Activated CD8-positive, alpha-beta T cell treated with anti-CD3 and anti-CD28 coated beads for 36 hours (primary cell): ENCODE results near the gene PTPRN2. TPM values are rescaled to one million over a fixed set of nuclear protein-coding genes. Genes with fewer than 3 reads are reported as not detected.
"Not testable (repeated sequence)": the region's sequence is repeated elsewhere in the genome, so short reads cannot be mapped to it uniquely, and the experiment has no call there.

Experiments
- ATAC-seq: fragments of 200-7000 bp; cut with Tn5 transposase; one replicate; pipeline ENCODE4 v1.10.0; 2021; ENCODE audit warnings: mild to moderate bottlenecking, moderate library complexity
- CTCF ChIA-PET: fragments of 350-600 bp; sonication (Branson Sonifier 250); formaldehyde crosslinking; loops from one replicate; lab custom pipeline; 2021; ENCODE audit warnings: antibody characterized with exemption; lab: Charles Lee
- POLR2A ChIA-PET: fragments of 350-600 bp; sonication (Branson Sonifier 250); formaldehyde crosslinking; loops from one replicate; lab custom pipeline; 2021; ENCODE audit warnings: antibody characterized with exemption; lab: Charles Lee
- DNase-seq: peaks from one replicate; pipeline ENCODE4 v3.0.0-alpha.2; 2020
- H3K27ac Mint-ChIP-seq: one replicate; pipeline ENCODE4 v1.8.0; 2021; ENCODE audit warnings: mild to moderate bottlenecking, mixed read lengths
- H3K27me3 Mint-ChIP-seq: one replicate; pipeline ENCODE4 v1.8.0; 2021; ENCODE audit warnings: mixed read lengths
- H3K36me3 Mint-ChIP-seq: one replicate; pipeline ENCODE4 v1.8.0; 2021; ENCODE audit warnings: low read depth, mixed read lengths
- H3K4me1 Mint-ChIP-seq: one replicate; pipeline ENCODE4 v1.8.0; 2021; ENCODE audit warnings: low read depth, mixed read lengths
- H3K4me3 Mint-ChIP-seq: one replicate; pipeline ENCODE4 v1.8.0; 2021; ENCODE audit warnings: mild to moderate bottlenecking, moderate library complexity, mixed read lengths
- H3K9me3 Mint-ChIP-seq: one replicate; pipeline ENCODE4 v1.8.0; 2021; ENCODE audit warnings: mixed read lengths
- CTCF ChIP-seq: fragments of 200-600 bp; IDR thresholded peaks from one replicate; pipeline ENCODE4 v1.8.0; 2022; ENCODE audit warnings: antibody characterized with exemption, mild to moderate bottlenecking
- intact Hi-C: fragments of 100-400 bp; cut with micrococcal nuclease; formaldehyde crosslinking; loops from one replicate; pipeline ENCODE4 v1.10.0; 2022
- total RNA-seq, 2 experiments: library from RNA; stranded (reverse); gene quantifications; one replicate each; pipeline ENCODE4 v1.2.3, GENCODE V29; 2021

The PTPRN2 gene
- total RNA-seq, 2 experiments from 2014 or later: 0.49 to 0.65 TPM

DNA sequence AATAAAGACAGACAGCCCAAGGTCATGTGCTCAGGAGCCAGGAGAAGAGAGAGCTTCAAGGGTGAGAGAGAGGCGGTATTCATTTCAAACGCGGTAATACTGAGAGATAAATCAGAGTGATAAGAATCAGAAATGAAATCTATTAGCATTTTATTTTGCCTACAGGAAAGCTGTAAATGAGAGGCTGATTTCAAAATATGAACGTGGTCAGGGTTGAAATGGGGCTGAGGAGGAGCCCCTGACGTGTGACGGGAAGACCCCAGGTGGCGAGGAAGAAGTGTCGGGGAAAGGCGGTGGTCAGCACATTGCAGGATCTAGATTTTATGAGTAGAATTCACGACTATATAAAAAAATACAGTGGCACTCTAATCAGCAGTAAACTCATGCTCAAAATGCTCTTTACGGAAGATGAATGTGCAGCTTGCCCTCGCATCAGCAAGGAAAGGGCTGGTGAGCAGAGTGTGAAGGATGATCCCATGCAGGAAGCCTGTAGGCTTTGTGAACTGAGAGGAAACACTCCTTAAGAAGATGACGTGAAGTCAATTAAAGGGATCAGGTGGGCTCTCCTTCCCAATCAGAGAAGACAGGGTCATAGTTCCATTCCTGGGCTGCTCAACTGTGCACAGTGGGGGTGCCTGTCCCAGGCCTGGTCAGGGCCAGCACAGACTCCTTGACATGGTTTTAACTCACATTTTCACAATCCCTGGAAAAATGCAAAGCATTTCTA, 360.2 kb downstream of the PTPRN2 start:
- H3K27me3 Mint-ChIP-seq: peaks cover 9% of the 10 kb centered on the region
- H3K36me3 Mint-ChIP-seq: no peaks in the 10 kb centered on the region
- H3K27ac Mint-ChIP-seq: no peak overlapping the region
- CTCF ChIA-PET: no interaction called here
- no peak for TF ChIP-seq CTCF
- no peak for ATAC-seq
- no peak for DNase-seq
- no peaks in the 10 kb centered on the region for H3K4me1 Mint-ChIP-seq
- POLR2A ChIA-PET: no interaction called here
- peaks cover 19% of the 10 kb centered on the region for H3K9me3 Mint-ChIP-seq
- intact Hi-C loops: no loop called here
- H3K4me3 Mint-ChIP-seq: no peak overlapping the region

DNA sequence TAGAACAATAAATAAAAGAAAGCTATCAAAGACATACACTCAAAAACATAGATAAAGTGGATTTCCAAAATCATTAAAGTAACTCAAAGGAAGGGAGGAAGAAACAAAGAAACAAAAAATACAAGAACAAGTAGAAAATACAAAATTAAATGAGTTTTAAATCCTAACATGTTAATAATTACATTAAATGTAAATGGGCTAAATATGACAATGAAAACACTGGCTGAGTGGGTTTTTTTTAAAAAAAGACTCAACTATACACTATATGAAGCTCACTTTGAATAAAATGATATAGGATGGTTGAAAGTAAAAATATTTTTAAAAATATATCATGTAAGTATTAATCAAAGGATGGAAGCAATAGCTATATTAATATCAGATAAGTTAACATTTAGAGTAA, 371.4 kb downstream of the PTPRN2 start:
- H3K9me3 Mint-ChIP-seq: peaks cover 14% of the 10 kb centered on the region
- peaks cover 8% of the 10 kb centered on the region for H3K27me3 Mint-ChIP-seq
- H3K4me3 Mint-ChIP-seq: no peak overlapping the region
- no peaks in the 10 kb centered on the region for H3K36me3 Mint-ChIP-seq
- POLR2A ChIA-PET: no interaction called here
- intact Hi-C loops: no loop called here
- CTCF ChIA-PET: no interaction called here
- no peaks in the 10 kb centered on the region for H3K4me1 Mint-ChIP-seq
- H3K27ac Mint-ChIP-seq: no peak overlapping the region
- ATAC-seq: no peak
- no peak for DNase-seq
- no peak for TF ChIP-seq CTCF

- Mint-ChIP-seq H3K27me3 (peaks cover 11% of the 10 kb centered on the region), H3K4me3 (no peak overlapping the region), H3K4me1 (no peaks in the 10 kb centered on the region), H3K36me3 (no peaks in the 10 kb centered on the region), H3K27ac (no peak overlapping the region), H3K9me3 (peaks cover 8% of the 10 kb centered on the region)
- TF ChIP-seq CTCF: no peak
- POLR2A ChIA-PET: no interaction called here
- DNase-seq (no peak), ATAC-seq (no peak)
- CTCF ChIA-PET: no interaction called here
- intact Hi-C loops: no loop called here
These were observed 378.2 kb downstream of the PTPRN2 start for GRCh38 chr7:158209435-158209834.

- peaks cover 20% of the 10 kb centered on the region for H3K27me3 Mint-ChIP-seq
- H3K4me3 Mint-ChIP-seq: no peak overlapping the region
- H3K4me1 Mint-ChIP-seq: no peaks in the 10 kb centered on the region
- intact Hi-C loops: no loop called here
- POLR2A ChIA-PET: no interaction called here
- TF ChIP-seq CTCF: no peak
- DNase-seq: no peak
- no peaks in the 10 kb centered on the region for H3K36me3 Mint-ChIP-seq
- ATAC-seq: no peak
- H3K27ac Mint-ChIP-seq: no peak overlapping the region
- CTCF ChIA-PET: no interaction called here
- H3K9me3 Mint-ChIP-seq: peaks cover 8% of the 10 kb centered on the region
These were observed 381.3 kb downstream of the PTPRN2 start for GRCh38 chr7:158206341-158206740.

DNA sequence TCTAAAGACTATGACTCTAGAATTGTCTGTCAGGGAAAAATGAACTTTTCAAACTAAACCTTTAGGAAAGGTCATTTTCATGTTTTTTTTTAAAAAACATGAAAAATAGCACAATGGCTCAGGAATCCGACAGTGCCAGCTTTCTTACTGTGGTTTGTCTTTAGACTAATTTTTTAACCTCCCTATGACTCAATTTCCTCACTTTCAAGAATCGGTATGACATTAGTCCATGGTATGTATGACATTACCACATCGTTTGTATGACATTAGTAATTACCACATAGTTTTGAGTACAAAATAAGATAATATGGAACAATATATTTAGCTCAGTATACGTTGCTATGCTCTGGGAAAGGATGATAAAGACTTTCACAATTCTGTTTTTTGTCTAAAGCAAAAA, 383.2 kb downstream of the PTPRN2 start:
- no peaks in the 10 kb centered on the region for H3K4me1 Mint-ChIP-seq
- H3K9me3 Mint-ChIP-seq: peaks cover 5% of the 10 kb centered on the region
- ChIA-PET CTCF (no interaction called here), POLR2A (no interaction called here)
- intact Hi-C loops: no loop called here
- H3K27me3 Mint-ChIP-seq: peaks cover 18% of the 10 kb centered on the region
- DNase-seq (no peak), ATAC-seq (no peak)
- H3K27ac Mint-ChIP-seq: no peak overlapping the region
- H3K36me3 Mint-ChIP-seq: no peaks in the 10 kb centered on the region
- no peak overlapping the region for H3K4me3 Mint-ChIP-seq
- no peak for TF ChIP-seq CTCF

- peaks cover 18% of the 10 kb centered on the region for H3K27me3 Mint-ChIP-seq
- DNase-seq, CTCF ChIA-PET, intact Hi-C loops, H3K4me3 Mint-ChIP-seq, H3K9me3 Mint-ChIP-seq, POLR2A ChIA-PET, H3K36me3 Mint-ChIP-seq, H3K27ac Mint-ChIP-seq, H3K4me1 Mint-ChIP-seq, ATAC-seq: not testable (repeated sequence)
These were observed 383.7 kb downstream of the PTPRN2 start for GRCh38 chr7:158203948-158204347.
